Measurements from ENCODE around the gene FREM1.
A peak's percentile ranks its signal among the peaks of the same experiment; 100 is the strongest.

FREM1 gene

GRCh38 chr9:14687042-14687719 is 223.0 kb downstream of the FREM1 start:
- H3K4me3 ChIP-seq (ENCODE audit: low read depth, low read length): no peak overlapping the region
- peak; percentile 85 for DNase-seq (ENCODE audit: low read depth)

DNA sequence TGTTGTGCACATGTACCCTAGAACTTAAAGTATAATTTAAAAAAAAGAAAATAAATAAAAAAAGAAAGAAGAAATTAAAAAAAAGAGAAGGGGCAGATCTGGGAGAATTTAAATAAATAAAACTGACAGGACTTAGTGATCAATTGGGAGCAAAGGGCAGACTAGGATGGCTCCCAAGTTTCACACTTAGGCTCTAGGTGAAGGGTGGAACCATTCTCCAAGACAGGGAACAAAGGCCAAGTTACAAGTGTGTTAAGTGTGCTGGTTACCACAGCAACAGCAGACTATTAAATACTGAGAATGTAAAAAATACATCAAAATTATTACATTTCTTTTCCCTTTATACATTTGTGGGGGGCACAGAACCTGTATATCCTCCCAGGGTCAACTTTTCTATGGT is 224.1 kb downstream of the FREM1 start:
- no peak overlapping the region for H3K4me3 ChIP-seq (ENCODE audit: low read depth, low read length)
- no peak for DNase-seq (ENCODE audit: low read depth)
